IPS-18c (cell line): ENCODE results near the gene BMP2K.
"Not testable (repeated sequence)": the region's sequence is repeated elsewhere in the genome, so short reads cannot be mapped to it uniquely, and the experiment has no call there.

Experiments
- H3K4me3 ChIP-seq: 2 replicates; pipeline ENCODE4 v1.7.0; 2013; ENCODE audit warnings: low read depth, mild to moderate bottlenecking, low read length, moderate library complexity; ENCODE audit not compliant: insufficient read depth
- H3K9me3 ChIP-seq: one replicate; pipeline ENCODE4 v1.6.1; 2013; ENCODE audit warnings: mild to moderate bottlenecking, low read length, moderate library complexity; ENCODE audit not compliant: control insufficient read depth, insufficient read depth

The BMP2K gene

DNA sequence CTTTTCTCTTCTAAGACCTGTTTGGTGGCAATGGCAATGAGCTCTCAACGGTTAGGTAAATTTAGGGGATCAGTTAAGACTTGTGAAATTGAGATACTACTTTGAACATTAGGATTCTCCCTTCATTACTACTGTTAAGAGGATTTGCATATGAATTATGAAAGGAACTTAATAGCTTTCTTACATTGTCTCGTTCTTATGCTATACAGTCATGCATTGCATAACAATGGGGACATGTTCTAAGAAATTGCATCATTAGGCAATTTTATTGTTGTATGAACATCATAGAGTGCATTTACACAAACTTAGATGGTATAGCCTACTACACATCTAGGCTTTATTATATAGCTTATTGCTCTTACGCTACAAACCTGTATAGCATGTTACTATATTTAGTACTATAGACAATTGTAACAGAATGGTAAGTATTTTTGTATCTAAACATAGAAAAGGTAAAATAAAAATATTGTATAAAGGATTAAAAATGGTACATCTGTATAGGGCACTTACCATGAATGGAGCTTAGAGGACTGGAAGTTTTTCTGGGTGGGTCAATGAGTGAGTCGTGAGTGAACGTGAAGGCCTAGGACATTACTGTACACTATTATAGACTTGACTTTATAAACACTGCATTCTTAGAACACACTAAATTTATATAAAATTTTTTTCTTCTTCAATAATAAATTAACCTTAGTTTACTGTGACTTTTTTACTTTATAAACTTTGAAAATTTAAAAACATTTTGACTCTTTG is 100.6 kb downstream of the BMP2K start:
- Histone ChIP-seq H3K9me3 (no peaks in the 10 kb centered on the region), H3K4me3 (no peak overlapping the region)

DNA sequence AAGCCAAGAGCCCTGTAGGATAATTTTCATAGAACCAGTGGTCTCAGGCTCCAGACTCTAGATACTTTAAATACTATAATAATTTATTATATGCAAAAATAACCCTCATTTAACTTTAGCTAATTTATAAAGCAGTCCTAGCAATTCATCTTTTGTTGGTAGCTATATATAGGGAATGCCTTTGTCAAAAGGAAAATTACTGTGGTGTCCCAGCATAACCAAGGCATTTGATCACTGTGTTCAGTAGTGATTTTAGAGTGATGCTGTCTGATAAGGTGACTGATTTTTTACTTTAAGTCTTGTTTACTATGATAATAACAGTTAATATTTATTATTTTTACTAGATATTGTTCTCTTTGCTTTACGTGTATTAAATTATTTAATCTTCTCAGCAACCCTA is 101.9 kb downstream of the BMP2K start:
- Histone ChIP-seq H3K9me3 (no peaks in the 10 kb centered on the region), H3K4me3 (no peak overlapping the region)

DNA sequence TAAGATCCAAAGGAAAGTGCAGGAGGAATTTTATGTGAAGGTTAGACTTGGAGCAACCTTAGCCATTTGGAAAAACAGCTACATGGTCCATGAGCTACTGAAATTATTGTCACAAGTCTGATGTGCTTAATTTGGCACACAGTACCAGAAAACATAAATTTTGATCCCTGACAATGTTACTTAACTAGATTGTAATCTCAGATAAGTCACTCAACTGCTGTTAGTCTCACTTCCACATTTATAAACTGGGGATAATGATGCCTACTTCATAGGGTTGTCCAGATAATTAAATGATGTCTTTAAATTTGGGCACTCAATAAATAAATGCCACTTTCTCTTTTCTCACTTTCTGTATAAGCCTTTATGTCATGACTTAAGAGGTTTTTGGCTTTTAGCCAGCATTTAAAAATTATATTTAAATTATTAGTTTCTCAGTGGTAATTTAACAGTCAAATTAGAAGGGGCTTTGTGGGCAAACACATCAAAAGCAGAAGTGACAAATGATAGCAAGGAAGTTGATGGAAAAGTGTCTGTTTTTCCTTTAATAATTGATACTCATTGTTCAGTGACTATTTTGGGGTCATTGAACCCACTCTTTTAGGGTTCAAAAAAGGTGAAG is 104.8 kb downstream of the BMP2K start:
- Histone ChIP-seq H3K9me3 (no peaks in the 10 kb centered on the region), H3K4me3 (no peak overlapping the region)

DNA sequence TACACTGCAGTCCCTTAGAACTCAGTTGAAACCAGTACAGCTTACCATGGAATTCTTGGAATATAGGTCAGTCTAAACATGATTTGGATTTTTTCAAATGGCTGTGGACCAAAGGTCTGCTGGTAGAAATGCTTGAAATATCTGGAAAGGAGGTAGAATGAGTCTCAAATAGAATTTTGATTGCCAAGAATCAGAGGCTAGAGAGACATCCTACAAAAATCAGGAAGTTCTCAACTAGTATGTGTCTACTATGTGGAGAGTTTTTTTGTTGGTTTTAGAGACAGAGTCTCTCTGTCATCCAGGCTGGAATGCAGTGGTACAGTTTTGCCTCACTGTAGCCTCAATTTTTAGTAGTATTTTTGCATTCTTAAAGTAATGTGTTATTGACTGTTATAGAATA is 109.4 kb downstream of the BMP2K start:
- no peaks in the 10 kb centered on the region for H3K9me3 ChIP-seq
- H3K4me3 ChIP-seq, result no peak overlapping the region

DNA sequence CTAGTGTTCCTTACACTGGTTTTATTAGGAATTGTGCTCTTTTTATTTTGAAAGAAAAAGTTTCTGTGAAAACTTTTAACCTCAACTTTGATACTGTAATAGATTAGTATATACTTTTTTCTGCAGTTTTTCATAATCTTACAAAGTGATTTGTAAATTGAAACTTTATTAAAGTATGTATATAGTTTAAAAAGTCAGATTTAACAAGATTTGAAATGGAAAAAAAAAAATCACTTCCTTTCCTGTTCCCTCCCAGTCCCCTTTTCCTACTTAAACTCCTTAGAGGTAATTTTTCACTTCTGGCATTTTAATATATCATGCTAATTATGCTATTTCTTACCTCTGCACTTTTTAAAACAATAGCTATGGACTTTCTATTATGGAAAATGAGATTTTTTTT is 113.8 kb downstream of the BMP2K start:
- H3K4me3 ChIP-seq, result no peak overlapping the region
- H3K9me3 ChIP-seq, result no peaks in the 10 kb centered on the region

DNA sequence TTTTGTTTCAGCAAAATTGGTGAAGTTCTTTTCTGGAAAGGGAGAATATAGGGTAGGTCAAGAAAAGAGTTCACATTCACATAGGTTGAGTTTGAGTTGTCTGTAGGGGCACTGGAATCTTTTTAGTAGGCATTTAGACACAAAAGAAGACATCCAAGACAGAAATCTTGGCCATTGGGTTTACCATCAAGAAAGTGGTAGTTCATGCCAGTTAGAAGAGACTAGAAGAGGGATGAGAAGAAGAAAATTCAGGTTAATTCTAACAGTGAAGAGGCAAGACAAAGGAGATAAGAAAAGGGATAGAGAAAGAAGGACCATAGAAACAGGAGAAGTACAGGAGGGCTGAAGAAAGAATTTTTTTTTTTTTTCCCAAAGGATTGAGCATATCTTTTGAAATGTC is 123.2 kb downstream of the BMP2K start:
- H3K4me3 ChIP-seq, result no peak overlapping the region
- no peaks in the 10 kb centered on the region for H3K9me3 ChIP-seq

DNA sequence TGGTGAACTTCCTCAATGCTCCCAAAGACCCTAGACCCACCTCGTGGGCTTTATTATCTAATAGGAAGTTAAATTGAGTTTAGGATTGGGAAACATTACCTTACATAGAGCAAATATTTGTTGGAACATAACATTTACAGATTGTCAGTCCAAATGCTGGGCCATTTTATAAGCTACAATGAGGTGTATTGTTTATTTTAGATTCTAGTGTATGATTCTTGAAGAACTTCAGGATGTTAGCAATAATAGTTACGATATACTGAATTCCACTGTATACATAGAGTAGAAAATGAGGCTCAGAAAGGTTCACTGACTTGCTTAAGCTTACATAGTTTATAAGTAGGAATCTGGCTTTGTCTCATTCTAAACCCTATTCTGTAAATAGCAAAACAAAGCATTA is 125.7 kb downstream of the BMP2K start:
- no peaks in the 10 kb centered on the region for H3K9me3 ChIP-seq
- no peak overlapping the region for H3K4me3 ChIP-seq

DNA sequence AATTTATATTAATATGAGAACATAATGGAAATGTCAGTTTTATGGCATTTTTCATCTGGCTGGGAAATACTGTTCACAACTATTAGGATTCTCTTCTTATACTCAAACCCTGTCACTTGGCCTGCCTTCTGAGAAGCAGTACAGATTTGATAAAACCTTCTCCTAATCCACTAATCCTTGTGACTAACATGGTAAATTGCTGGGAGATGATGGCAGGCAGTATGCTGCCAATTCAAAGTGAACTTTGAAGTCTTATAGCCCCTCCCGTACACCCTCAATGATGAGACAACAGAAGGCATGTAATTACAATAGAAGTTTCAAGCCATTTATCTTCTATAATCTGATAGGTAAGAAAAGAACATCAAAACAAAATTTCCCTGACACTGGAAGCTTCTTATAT is 126.1 kb downstream of the BMP2K start:
- no peak overlapping the region for H3K4me3 ChIP-seq
- no peaks in the 10 kb centered on the region for H3K9me3 ChIP-seq

DNA sequence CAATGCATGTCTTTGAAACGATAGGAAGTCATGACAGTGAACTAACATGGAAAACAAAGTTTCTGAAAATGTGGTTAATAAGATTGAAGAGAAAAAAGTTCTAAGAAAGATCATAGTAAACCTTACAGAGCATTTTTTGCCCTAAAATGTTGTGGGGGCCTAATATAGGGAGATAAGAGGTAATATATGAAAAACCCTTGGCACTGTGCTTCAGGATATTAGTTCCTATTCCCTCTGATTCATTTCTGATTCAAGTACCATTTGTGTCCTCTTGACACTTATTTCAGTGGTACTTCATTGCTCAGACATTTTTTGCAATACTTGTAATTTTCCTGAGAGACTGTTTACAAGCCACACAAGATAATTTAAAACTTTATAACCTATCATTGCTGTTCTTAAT is 128.0 kb downstream of the BMP2K start:
- no peak overlapping the region for H3K4me3 ChIP-seq
- no peaks in the 10 kb centered on the region for H3K9me3 ChIP-seq

DNA sequence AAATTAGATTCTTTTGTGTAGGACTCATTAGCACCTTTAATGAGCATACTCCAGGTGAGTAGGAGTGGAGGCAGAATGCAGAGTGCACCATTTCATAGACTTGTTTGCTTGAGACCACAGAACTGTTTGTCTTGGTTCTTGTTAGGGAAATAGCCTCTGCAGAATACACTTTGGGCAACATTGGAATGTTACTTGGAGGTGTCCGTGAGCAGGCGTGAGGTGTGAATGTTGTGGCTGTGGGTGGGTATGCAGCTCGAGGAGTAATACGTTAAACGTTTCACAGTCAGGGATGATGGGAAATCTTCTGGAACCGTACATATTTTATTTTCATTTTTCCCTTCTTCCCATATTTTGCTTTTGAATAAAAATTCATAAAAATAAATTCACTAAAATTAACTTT is 131.5 kb downstream of the BMP2K start:
- no peaks in the 10 kb centered on the region for H3K9me3 ChIP-seq
- H3K4me3 ChIP-seq, result no peak overlapping the region

DNA sequence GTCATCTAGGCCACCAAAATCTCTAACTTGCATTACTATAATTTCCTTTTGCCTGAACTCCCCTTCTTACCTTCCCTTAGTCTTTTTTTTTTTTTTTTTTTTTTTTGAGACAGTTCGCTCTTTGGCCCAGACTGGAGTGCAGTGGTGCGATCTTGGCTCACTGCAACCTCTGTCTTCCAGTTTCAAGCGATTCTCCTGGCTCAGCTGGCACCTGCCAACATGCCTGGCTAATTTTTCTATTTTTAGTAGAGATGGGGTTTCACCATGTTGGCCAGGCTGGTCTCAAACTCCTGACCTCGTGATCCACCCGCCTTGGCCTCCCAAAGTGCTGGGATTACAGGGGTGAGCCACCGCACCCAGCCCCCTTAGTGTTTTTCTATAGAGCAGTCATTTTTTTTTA is 132.8 kb downstream of the BMP2K start:
- not testable (repeated sequence) for H3K4me3 ChIP-seq, H3K9me3 ChIP-seq

DNA sequence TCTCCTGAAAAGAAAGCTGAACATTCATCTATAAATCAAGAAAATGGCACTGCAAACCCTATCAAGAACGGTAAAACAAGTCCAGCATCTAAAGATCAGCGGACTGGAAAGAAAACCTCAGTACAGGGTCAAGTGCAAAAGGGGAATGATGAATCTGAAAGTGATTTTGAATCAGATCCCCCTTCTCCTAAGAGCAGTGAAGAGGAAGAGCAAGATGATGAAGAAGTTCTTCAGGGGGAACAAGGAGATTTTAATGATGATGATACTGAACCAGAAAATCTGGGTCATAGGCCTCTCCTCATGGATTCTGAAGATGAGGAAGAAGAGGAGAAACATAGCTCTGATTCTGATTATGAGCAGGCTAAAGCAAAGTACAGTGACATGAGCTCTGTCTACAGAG is 134.5 kb downstream of the BMP2K start:
- Histone ChIP-seq H3K4me3 (no peak overlapping the region), H3K9me3 (no peaks in the 10 kb centered on the region)

DNA sequence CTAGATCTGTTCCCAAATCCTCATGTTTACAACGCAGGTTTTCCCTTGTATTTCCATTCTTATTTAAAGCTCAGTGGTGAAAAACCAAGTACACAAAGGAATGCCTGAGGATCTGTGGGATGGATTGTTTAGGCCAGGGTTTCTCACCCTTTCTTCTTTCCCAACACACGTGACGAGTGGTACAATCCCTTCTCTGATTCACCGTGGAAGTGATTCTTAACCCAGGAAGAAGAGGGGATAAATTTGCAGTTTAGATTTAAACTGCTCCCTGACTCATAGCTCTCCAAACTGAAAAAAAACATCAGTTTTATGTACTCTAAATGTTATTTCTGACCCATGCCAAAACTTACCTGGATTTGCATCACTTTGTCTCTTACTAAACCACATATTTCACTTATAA is 146.1 kb downstream of the BMP2K start:
- Histone ChIP-seq H3K9me3 (no peaks in the 10 kb centered on the region), H3K4me3 (no peak overlapping the region)

DNA sequence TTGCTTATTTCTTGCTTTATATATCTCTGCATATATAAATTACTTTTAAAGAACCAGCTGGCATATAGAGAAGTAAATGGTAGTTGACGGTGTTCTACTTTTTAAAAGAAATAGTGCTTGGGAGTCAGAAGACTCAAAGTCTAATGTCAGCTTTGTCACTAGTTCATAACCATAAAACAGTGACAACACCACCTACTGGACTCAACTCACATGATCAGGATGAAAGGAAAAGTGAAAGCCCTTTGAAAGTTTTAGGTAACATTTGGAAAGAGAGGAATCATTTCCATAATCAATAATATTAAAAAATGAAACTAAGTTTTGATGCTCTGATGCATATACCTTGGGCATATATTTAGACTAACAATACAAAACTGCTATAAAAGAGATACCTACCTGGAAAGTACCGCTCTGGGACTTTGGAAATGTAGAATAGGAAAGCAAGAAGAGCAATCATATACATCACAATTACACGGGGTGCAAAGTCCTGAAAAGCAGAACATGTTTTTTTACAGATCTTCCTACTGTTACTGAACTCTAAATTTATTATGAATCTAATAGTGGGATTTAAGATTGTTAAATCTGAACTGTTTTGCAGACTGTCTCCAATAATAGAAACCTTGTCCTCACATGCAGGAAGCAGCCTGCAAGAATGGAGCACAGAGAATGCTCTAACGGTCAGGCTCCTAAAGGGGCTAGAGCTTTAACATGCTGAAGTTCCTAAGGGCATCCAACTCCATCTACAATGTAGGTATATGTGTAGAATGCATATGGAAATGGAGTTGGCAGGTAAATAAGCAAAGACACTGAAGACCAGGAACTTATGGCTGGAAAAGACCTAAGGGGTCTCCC is 147.5 kb downstream of the BMP2K start:
- Histone ChIP-seq H3K9me3 (no peaks in the 10 kb centered on the region), H3K4me3 (no peak overlapping the region)

DNA sequence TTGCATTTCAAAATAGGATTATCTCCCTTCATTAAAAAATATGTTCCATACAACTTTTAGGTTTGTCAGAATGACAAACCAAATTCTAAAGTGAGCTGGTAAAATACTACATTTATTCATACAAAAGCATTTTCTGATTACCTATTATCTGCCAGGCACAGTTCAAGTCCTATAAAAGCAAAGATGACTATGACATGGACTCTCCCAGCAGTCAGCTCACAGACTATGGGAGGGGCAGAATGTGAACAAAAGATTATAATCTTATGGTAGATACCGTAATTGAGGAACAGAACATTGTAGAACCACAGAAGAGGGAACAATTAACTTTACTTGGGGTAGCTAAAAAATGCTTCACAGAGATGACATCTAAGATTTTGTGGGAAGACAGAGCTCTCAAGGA is 150.7 kb downstream of the BMP2K start:
- Histone ChIP-seq H3K4me3 (no peak overlapping the region), H3K9me3 (no peaks in the 10 kb centered on the region)

DNA sequence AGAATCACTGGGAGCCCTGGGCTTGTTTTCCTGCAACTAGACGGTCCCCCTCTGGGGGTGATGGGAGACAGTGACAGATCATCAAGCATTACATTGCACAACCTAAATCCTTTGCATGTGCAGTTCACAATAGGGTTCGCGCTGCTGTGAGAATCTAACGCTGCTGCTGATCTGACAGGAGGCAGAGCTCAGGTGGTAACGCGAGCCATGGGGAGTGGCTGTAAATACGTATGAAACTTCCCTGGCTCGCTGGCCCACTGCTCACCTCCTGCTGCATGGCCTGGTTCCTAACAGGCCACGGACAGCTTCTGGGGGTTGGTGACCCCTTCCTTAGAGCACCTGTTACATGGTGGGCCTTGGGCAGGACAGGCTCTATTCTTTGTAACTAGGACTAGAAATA is 152.7 kb downstream of the BMP2K start:
- no peak overlapping the region for H3K4me3 ChIP-seq
- H3K9me3 ChIP-seq, result no peaks in the 10 kb centered on the region

DNA sequence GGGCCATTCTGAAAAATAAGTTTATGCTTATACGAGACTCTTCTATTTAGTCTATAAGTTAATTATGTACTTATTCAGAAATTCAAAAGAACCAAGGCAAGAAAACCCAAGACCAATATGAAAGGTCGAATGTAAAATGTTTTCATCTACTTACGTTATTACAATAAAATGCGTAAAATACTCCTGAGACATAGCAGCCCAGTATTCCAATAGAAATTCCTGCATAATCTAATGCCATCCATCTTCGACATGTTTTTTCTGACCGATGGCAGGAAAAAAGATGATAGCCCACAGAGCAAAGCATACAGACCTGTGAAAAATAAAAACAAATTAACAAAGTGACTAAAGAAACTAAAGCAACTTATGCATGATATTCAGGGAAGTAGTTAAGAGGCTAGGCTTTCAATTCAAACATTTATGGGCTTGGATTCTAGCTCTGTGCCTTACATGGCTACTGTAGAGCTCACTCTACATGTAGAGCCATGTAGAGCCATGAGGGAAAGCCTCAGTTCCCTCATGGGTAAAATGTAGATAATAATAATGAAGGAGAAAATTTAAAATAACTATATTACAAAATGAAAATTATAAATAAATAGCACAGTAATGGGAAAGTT is 154.0 kb downstream of the BMP2K start:
- H3K9me3 ChIP-seq, result no peaks in the 10 kb centered on the region
- H3K4me3 ChIP-seq, result no peak overlapping the region

DNA sequence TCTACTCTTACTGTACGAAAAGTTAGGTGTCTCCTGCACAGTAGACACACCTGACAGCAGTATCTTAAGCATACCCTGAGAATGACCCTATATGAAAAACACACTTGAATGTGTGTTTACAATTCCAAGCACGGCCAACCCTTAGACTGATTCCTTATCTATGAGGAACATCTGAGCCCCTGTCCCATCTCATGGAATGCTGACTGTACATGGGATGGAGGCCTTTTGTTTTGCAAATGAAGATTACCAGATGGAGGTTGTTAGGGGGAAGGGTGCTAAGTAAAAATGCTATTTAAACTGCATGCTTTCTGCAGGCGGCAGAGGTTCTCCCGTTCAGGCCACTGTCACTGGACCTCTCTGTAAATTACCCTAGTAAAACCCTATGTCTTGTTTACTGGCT is 160.8 kb downstream of the BMP2K start:
- no peaks in the 10 kb centered on the region for H3K9me3 ChIP-seq
- H3K4me3 ChIP-seq, result no peak overlapping the region
